T-helper 22 cell (primary cell): ENCODE measurements around the gene PDX1.

ENCODE experiments used
- DNase-seq: peaks from one replicate; pipeline ENCODE4 v3.0.0-alpha.2; 2020; ENCODE audit warnings: low read depth

PDX1 gene

GRCh38 chr13:27919934-27920676 lies at the start of gene PDX1:
PDX1 (plus strand) TSS chr13:27920000; CDS start chr13:27920139, 139 bp downstream.
- no peak for DNase-seq

- no peak for DNase-seq
These were observed 41.5 kb upstream of the PDX1 start for GRCh38 chr13:27878274-27878673.

- DNase-seq, result no peak
These were observed 30.3 kb upstream of the PDX1 start for GRCh38 chr13:27889471-27889870.

DNA sequence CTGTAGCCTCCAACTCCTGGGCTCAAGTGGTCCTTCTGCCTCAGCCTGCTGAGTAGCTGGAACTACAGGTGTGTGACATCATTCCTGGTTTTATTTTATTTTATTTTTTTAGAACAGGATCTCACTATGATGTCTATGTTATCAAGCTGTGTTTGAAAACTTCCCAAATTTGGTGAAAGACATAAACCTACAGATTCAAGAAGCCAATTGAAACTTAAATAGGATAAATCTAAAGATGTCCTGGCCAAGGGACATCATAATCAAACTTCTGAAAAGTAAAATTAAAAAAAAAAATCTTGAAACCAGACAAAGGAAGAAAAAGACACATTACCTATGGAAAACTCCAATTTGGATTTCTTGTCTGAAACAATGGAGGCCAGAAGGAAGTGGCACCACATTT lies 23.1 kb upstream of the PDX1 start:
- no peak for DNase-seq

- DNase-seq, result no peak
These were observed 15.1 kb upstream of the PDX1 start for GRCh38 chr13:27904719-27905118.

DNA sequence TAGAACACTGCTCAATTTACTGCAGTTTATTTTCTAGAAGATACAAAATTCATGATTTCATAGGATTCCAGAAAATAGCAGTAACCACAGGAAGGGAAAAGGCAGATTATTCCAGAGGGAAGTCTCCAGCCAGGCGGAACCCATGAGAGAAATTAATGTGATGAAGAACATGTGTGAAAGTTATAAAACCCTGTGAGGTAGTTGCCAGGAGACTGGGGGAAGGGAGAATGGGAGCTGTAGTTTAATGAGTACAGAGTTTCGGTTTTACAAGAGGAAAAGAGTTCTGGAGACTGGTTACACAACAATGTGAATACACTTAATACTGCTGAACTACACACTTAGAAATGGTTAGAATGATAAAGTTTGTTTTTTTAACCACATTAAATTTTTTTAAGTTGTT lies 14.2 kb upstream of the PDX1 start:
- no peak for DNase-seq

- DNase-seq, result no peak
These were observed 12.5 kb upstream of the PDX1 start for GRCh38 chr13:27907121-27907787.

DNA sequence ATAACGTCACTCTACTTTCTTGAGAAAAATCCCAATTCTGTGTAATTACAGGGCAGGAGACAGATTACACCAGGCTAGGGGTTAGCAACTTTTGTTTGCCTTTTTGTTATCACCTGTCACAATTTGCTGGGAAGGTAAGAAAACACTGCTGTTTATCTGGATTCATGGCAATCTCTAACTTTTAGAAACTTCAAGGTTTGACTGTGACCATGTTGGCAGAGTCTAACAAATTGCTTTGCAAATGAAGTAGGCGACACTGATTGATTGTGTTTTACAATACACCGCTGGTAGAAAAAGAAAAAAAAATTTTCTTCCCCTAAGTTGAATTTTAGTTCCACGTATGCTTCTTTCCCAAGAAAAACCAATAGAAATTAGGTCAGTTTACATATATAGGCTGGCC lies 10.4 kb upstream of the PDX1 start:
- DNase-seq, result no peak

DNA sequence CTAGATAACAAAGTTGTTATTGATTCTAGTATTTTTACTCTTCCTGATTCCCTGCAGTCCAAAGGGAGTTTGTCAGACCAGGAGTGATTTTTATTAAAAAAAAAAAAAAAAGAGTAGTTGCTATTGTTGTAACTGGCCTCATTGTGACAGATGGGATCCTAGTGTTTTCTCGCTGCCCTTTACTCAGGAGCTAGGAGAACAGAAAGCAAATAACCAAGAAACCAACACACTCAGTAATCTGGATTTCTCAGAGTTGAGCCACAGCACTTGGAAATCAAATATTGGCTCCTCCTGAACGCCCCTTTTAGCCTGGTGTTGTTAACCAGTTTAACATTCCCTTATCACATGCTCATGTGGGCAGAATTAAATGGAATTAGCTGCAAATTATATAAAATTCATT lies 8.3 kb upstream of the PDX1 start:
- DNase-seq, result no peak

DNA sequence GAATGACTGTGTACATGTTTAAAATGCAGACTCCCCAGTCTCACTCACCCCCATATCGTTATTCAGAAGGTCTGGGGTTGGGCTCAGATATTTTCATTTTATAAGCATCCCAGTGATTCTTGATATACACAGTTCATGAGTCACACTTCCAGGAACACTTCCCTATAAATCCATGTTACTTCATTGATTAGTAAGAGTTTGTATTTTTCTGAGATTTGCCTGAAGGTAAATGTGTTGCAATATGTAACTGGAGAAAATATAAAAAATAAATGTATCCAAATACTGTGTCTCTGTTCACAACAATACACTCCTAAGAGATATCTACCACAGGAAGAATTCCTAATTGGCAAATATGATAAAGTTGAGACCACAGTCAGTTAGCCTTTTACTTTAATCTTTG lies 6.6 kb upstream of the PDX1 start:
- DNase-seq, result no peak

DNA sequence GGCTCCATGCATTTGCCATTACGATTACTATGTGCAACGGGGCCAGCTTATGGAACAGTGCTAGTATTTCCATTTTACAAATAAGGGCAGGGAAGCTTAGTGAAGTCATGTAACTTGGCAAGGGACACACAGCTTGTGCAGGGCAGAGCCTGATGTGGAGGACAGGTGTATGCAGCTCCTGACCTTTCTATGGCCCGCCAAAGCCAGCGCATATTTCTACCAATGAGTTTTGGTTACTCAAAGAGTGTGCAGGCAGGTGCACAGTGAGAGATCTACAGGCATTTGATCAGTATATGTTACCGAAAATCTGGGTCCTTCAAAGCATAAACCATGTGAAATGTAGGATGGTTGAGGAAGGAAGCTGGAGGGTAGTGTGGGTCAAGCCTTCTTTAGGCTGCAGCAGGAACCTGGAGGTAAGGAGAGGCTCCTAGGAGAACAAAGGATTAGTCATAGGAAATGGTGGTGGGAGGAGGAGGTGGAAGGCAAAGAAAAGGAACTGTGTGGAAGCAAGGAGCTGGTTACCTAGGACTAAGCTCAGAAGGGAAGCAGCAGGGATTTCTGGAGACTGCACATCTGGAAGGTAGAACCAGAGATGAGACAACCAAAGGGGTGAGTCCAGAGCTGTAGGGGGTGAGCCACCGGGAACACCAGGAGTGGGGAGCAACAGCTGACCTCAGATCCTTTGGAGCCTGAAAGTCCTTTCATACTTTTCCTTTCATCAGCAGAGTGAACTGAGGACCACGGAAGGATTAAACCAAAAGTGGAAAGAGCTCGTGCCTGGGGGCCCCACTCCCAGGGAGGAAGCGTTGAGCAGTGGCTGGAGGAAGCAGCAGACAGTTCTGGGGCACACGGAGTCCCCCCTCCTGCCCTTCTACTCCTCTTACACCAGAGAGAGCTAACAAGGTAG lies 4.2 kb upstream of the PDX1 start:
- DNase-seq, result no peak

DNA sequence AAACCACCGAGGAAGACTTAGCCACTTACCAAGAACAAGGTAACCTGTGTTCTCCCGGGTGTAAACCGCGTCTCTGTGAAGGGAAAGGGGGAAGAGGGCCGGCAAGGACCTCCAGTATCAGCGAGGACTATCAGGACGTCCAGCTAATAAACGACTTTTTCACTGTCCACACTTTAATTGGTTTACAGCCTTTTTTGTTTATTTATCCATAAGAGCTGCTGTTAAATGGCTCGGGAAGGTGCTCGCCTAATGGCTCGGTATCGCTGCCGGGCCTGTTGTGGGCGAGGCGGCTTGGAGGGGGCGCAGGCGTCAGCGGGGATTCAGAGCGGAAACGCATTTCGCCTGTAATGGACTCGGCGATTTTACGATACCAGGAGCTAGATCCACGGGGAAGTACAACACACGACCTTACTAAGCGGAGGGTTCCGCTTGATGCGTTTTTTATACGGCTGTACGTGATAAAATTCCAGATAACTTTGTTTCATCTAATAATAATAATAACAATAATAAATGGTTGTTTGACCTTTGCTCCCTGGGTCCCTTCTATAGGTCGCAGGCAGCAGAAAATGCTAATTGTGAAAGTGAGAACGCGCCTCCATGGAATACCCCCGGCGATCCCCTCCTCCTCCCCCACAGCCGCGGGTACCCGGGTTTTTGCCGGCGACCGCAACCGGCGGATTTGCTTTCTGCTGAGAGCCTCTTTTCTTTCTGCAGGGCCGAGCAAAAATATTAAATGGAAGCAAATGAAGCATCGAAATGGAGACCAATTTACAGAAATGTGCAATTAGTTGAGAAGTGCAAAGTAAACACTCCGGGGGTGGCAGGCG lies 2.5 kb upstream of the PDX1 start:
- no peak for DNase-seq

DNA sequence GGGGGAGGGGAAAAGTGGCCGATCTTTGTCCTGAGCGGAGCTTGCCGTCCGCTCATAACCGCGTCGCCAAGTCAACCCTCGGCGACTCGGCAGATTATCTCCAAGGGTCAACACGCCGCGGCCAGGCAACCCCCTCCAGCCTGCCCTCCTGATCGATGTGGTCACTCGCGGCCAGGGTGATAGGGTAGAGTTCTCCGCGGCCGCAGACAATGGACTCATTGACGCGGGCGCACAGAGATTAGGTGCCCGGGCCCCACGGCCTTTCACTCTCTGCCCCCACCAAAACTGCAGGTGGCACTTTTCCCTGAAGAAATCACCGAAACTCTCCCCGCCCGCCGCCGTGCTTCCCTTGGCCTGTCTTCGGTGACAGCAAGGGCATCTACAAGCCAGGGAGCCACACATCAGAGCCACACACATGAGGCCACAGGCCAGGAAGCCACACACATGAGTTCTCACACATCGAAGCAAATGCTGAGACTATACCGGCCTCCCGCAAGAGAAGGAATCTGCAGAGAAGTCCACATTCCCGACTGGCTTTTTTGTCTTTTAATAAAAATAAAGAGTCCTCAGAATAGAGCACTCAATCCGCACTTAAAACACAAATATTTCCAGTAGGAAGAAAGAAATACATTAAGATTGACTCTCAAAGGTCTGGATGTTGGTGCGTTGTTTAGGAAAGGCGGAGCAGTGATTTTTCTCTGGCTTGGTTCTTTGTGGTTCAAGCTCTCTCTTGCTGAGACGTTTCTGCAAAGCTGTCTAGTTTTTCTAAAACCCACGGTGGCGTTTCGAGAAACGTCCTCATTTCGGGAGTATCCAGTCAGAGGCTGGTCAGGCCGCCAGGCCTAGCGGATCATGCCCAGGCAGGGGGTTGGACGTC lies 1.5 kb upstream of the PDX1 start:
- no peak for DNase-seq

GRCh38 chr13:27918918-27919658 lies 712 bp upstream of the PDX1 start:
- DNase-seq, result no peak

DNA sequence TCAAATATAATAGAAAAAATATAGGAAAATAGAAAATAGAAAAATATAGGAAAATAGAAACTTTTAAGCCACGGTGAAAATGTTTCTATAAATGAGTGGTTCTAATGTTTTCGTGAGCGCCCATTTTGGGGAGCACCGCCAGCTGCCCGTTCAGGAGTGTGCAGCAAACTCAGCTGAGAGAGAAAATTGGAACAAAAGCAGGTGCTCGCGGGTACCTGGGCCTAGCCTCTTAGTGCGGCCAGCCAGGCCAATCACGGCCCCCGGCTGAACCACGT lies 204 bp upstream of the PDX1 start:
- DNase-seq, result no peak

DNA sequence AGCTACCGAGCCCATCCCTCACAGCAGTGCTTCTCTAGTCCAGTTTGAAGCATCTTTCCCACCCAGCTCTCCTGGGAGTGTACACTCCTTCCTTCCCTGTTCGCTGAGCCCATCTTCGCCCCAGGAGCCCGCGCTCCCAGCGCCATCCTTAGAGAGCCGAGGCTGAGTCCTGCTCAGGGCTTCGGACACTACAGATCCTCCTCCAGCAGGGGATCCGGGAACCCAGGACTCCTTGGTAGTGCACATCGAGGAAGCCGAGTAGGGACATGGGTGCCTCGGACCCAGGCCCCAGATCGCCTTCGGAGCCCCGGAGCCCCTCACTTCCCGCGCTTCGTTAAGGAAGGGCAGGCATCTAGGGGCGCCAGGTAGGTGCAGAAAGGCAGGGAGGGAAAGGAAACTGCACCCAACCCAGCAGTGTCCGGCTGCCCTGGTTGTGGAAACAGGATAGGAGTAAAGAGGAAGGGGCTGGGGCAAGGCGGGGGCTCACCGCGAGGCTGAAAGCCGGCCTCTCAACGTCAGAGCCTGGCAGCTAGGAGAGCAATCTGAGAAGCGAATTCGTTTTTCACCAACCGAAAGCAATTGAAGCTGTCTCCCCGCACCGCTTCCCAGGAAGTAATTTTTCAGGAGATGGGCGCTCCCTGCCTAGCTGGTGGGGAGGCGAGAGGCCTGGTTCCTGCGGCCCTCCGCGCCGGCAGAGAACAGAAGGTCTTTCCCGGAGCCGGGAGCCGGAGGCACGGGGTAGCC lies 1.0 kb downstream of the PDX1 start:
- no peak for DNase-seq

- no peak for DNase-seq
These were observed 1.7 kb downstream of the PDX1 start for GRCh38 chr13:27921421-27921960.

DNA sequence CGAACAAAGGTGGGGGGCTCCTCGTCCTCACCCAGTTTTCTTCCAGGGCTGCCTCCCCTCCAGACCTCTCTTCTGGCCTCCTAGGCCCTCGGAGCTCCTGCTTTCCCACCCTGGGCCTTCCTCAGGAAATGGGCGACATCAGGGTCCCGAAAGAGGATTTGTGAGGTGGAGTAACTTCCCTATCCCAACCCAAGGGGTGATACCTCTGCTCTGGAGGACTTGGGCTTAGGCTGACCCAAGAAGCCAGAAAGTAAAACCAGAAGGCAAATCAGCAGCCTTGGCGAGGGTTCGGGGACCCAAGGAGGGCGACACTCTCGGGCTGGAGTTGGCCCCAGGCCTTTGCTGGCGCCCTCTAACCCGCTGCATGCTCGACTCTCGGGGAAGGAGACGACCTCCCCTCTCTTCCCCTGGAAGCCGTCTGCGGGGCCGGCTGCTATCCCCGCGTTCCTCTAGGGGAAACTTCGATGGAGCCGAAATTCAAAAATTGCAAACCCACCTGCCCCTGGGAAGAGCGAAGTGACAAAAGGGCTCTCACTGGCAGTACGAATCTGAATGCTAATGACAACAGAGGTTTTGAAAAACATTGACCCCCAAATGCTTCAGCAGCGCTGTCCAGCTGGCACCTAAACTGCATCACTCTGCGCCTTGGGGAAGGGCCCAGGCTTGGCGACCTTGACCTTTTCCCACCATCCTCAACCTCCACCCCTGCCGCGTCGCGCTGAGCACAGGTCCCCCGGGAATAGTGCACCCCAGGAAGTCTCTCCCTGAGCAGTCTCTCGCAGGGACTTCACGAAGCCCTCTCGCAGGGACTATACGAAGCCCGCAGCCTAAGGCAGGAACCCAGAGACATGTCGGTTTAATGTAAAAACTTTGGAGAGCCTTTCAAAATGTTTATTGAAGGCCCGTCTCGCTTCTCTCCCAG lies 2.4 kb downstream of the PDX1 start:
- no peak for DNase-seq
